HuH-7 (cell line): ENCODE measurements around the gene SMKR1.
"Not testable (repeated sequence)": the region's sequence is repeated elsewhere in the genome, so short reads cannot be mapped to it uniquely, and the experiment has no call there.

ENCODE experiments used
- DNase-seq: peaks from one replicate; pipeline ENCODE4 v3.0.0; 2011; ENCODE audit warnings: low spot score

SMKR1 gene

DNA sequence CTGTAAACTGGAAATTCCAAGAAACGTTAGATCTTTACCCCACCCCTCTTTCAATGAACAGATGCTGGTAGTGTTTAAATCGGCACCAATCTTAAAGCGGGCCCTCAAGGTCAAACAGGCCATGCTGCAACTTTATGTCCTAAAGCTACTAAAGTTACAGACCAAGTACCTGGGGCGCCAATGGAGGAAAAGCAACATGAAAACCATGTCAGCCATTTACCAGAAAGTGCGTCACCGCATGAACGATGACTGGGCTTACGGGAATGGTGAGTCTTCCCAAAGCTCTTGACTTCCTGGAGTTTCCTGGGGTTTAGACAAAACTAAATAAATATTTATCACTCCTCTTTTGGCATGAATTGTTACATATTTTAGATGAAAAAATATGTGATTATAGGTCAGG, 19.6 kb upstream of the SMKR1 start:
- no peak for DNase-seq

DNA sequence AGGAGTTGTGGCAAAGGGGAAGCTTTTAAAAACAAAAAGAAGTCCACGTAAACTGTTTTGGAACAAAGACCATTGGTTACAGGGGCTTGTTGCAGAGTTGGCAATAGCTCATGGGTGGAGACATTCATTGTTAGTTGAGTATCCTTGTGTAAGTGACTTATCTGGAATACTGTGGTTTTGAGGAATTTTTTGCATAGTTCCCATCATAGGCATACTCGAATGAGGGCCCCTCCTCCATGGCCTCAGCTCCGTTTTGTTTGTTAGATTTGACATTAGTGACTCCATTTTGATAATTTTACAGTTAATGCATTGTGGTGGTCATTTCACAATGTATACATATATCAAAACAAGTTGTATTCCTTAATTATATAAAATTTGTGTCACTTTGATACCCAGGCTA, 12.8 kb upstream of the SMKR1 start:
- DNase-seq = no peak

DNA sequence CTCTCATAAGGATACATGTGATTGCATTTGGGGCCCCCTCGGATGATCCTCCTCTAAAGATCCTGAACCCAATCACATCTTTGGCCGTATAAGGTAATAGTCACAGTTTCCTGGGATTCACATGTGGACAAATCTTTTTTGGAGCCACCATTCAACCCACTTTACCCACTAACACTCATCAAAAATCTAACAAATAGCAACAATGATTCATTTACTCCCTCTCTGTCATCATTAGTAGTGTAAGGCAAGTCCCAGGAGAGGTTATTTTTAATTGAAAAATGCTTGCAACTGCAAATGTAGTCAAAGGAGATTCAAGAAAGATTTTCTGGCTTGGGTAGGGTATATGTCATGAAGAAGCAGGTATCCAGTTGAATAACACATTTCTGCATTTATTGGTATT, 9.9 kb upstream of the SMKR1 start:
- DNase-seq = no peak

DNA sequence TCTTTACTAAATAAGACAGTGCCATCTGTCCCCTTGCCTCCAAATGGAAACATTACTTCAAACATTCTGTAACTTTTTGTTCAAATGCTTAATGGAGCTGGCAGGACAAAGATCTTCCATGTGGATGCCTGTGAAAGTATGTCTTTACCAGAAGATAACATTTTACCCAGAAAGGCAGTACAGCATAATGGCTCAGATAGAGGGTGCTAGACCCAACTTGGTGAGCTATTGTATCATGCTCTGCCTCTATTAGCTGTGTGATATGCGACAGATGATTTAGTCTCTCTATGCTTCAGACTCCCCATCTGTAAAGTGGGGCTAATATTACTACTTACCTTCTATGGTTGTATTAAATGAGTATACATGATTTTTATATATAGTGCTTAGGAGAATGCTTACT, 8.8 kb upstream of the SMKR1 start:
- no peak for DNase-seq

DNA sequence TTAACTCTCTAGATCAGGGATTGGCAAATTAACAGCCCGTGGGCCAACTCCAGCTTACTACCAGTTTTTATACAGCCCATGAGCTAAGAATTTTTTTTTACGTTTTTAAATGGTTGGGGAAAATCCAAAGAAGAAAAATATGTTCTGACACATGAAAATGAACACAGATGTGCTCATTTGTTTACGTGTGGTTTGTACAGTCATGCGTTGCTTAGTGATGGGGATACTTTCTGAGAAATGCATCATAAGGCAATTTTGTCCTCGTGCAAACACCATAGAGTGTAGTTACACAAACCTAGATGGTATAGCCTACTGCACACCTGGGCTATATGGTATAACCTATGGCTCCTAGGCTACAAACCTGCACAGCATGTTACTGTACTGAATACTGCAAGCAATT, 8.3 kb upstream of the SMKR1 start:
- no peak for DNase-seq

DNA sequence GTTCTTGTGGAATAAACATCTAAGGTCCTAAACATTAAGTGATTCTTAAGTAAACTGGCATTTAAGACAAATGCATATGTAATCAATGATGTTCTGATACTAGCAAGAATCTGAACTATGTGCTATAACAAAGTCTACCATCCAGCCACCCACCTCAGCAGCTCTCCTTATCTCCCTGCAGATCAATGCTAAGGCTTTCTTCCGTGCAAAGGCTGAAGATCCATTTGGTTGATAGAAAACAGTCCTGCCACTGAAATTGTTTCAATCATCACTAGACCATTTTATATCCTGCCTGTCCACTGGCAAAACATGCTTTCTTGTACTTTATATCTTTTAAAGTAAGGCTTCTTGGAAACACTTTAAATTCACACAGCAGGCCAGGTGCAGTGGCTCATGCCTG, 6.3 kb upstream of the SMKR1 start:
- DNase-seq = no peak

DNA sequence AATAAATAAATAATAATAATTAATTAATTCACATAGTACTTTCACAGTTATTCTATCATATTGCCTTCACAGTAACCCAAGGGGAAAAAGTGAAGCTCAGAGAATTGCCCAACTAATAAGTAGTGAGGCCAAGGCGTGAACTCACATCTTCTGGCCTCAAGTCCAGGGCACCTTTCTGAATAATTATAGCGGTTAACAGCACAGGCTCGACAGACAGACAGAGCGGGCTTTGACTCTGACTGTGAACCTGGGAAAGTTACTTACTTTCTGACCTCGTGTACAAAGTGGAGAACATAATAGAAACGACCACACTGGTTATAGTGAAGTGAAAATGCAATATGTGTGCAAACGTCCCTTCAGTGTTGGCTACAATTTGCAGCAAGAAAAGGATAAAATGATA, 5.7 kb upstream of the SMKR1 start:
- no peak for DNase-seq

DNA sequence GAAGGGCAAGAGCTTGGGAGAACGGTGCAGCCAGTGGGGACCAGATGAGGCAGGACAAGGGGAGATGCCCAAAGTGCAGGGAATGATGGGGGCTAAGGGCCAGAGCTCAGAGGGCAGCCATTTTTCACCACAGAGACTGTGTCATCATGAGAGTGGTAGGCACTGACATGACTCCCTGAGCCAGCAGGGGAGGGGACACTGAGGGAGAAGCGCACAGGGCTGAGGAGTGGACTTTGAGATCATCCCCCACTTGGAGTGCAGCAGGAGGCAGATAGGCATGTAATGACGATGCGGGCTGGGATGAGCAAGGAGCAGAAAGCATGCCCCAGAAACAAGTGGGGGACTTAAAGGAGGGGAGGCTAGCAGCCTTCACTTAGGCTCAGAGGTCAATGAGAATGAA, 5.2 kb upstream of the SMKR1 start:
- DNase-seq = no peak

DNA sequence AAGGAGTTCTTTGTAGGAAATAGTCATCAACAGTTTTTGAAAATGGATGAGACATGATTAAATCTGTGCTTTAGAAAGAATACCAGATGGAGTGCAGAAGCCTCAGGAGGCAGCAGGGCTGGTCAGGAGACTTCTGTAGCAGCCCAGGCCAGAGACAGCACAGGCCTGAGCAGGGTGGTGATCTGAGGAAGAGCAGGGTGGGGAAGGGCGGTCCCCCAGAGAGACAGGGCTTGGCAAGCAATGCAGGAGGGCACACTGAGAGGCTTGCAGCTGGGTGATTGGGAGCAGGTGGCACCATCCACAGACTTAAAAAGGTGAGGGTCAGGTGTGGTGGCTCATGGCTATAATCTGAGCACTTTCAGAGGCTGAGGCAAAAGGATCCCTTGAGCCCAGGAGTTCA, 4.3 kb upstream of the SMKR1 start:
- DNase-seq = no peak

DNA sequence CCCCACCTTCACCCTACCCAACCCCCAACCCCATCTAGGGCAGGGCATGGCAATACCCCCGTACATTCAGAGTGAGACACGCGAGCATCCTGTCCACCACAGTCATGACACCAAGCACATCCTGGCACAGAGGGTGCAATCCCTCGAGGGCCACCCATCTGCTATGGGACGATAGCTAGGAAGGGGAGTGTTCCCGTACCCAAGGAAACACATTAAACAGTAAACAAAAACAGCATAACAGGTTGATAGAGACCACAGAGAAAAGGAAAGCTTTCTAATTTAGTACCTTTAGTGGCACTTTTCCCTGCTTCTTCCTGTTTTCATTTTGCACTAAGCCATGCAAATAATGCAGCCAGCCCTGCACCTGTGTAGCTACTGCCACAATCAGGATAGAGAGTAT, 2.3 kb upstream of the SMKR1 start:
- DNase-seq = no peak

DNA sequence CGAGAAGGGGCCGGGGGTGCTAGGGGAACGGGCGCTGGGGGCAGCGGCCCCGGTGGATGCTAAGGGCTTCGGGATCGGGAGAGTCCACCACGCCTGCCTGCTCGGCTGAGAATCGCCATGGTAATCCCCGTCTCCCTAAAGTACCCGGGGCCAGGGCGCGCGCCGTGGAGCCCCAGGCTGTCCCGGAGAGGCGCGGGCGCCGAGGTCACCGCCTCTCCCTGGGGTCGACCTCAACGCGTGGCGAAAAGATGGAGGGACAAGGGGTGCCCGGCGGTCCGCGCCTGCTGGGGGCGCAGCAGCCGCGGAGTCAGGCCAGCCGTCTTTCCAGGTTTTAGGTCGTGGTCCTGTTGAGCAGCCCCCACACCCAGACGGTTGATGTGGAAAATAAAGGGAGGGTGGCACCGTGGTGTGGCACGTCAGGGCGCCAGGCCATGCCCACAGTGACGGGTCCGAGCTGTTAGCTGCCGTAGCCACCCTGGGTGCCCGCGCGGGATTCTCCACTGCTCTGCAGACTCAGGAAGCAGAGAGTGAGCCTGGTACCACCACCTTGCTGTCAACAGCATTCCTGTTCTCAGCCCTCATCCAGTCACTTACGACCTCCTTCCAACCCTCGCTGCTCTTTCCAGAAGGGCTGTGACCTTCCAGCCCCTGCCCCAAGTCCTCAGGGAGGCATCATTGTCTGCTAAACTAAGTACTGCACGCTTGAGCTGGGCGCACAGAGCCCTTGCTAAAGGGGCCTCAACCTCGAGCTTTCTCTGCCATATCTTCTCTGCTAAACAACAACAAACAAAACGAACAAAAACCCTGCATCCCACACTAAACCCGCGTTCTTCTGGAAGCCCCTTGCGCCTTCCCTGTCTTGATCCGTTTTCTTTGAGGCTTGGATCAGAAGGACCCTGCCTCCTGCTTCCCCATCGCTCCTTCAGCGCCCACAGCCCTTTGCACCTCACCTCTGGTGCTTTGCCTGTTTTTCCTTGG, 666 bp downstream of the SMKR1 start:
- DNase-seq = peak; percentile 31

DNA sequence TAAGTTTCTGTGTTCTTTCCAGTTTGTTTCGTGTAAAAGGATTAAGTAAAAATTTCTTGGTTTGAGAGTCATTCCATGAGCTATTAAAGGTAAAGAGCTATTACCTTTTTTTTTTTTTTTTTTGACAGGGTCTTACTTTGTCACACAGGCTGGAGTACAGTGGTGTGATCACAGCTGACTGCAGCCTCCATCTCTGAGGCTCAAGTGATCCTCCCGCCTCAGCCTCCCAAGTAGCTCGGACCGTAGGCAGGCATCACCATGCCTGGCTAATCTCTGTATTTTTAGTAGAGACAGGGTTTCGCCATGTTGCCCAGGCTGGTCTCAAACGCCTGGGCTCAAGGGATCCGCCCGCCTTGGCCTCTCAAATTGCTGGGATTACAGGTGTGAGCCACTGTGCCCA, 1.4 kb downstream of the SMKR1 start:
- DNase-seq = no peak

DNA sequence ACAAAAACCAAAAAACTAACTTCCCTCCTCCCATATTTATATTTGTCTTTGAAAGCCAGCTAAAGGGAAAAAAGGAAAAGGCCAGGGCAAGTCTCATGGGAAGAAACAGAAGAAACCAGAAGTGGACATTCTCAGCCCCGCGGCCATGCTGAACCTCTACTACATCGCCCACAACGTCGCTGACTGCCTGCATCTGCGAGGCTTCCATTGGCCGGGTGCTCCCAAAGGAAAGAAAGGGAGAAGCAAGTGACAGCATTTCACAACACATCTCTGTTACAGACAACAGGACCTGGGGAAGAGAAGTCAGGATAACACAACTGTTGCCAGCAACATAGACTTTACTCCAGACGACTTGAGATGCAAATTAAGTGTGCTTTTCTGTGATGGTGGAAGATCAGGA, 9.9 kb downstream of the SMKR1 start:
- no peak for DNase-seq

DNA sequence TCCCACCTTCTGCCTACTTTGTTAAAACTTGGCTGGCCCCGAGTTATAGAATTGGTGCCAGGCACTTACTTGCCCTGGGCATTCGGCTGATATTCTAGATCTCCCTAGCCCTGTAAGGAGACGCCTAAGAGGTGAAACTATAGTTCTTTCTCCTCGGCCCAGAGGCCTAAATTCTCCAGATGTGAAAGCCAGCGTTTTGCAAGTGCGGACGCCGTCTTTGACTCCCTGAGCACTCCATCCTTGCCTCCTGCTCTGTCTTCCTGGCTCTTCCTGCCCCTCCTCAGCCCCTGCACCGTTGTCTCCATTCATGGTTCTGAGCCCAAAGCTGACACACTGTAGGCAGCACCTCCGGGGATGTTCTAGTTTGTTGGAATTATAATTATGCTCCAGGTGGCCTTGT, 11.2 kb downstream of the SMKR1 start:
- no peak for DNase-seq

DNA sequence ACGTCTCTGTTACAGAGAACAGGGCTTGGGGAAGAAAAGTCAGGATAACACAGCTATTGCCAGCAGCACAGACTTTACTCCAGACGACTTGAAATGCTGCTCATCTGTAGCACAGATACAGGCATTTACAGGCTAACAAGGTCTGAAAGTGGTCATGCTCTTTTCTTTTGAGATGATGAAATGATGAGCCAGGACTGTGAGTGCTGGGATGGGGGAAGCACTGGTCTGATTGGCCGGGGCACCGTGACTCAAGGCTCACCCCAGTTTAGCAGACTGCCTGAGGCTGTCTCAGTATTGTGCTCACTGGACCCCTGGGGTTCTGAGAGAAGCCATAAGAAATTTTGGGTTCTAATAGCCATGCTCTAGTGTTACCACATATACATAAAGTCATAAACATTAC, 12.4 kb downstream of the SMKR1 start:
- no peak for DNase-seq

DNA sequence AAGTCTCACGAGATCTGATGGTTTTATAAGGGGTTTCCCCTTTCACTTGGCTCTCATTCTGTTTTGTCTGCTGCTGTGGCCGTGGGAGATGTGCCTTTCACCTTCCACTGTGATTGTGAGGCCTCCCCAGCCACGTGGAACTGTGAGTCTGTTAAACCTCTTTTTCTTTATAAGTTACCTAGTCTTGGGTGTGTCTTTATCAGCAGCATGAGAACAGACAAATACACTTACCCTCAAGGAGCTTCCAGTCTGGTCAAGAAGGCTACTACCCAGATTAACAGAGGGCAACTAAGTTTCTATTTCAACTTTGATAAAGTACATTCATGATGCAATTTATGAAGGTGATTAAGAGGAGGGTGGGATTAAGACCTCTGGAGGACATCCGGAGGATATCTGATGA, 13.1 kb downstream of the SMKR1 start:
- DNase-seq = no peak

DNA sequence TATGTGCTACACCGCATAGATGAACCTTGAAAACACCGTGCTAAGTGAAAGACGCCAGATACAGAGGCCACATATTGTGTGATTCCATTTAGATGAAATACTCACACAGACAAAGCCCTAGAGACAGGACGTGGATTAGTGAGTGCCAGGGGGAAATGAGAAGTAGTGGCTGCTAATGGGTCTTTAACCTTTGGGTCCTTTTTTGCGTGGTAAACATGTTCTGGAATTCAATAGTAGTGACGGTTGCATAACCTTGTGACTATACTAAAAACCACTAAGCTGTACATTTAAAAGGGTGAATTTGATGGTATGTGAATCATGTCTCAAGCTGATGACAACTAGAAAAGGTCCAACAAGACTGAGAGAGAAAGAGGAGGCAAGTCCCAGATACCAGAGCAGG, 15.6 kb downstream of the SMKR1 start:
- DNase-seq = no peak

DNA sequence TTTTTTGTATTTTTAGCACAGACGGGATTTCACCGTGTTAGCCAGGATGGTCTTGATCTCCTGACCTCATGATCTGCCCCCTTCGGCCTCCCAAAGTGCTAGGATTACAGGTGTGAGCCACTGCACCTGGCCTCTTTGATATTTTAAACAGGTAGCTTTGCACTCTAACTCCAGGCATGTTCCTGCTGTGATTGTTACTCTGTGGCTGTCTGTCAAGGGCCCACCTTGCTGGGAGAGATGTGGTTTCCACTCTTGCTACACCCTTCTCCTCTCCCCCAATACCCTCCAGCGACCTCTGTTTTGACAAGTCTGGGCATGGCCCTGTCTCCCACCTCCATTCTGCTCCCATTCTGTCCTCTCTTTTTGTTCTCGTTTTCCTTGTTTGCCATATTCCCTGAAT, 17.1 kb downstream of the SMKR1 start:
- DNase-seq = no peak

DNA sequence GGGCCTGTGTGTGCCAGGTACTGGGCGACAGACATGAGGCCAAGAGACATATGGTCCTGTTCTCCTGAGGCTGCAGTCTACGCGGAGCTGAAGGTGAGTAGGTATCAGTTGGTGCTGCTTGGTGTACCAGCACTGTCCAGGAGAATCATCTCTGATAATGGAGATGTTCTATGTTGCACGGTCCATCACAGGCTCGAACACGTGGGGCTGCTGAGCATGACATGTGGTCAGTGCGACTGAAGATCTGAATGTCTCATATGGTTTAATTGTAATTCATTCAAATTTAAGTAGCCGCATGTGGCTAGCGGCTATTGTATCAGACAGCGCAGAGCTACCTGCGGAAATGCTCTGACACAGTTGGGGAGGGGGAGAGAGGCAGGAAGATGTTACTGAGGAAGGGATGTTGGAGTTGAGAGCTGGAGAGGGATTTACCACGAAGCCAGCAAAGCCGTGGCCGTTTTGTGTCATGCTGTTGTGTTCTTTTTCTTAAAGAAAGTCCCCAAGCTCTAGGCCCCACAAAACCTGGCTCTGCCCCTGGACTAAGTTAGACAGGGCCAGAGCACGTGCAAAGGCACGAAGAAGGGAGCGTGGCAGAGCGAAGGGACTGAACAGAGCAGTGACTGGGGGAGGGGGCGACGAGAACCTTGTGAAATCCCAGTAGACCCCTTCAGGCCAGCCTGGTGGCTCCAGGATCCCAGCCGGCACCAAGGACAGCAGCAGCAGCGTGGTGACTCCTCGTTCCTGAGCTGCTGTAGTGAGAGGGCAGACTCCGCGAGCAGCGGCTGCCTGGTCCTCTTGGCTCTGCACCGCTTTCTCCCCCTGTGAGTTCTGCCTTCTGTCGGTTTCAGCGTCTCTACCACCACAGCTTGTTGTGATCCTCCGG, 20.0 kb downstream of the SMKR1 start:
- peak; percentile 61 for DNase-seq

DNA sequence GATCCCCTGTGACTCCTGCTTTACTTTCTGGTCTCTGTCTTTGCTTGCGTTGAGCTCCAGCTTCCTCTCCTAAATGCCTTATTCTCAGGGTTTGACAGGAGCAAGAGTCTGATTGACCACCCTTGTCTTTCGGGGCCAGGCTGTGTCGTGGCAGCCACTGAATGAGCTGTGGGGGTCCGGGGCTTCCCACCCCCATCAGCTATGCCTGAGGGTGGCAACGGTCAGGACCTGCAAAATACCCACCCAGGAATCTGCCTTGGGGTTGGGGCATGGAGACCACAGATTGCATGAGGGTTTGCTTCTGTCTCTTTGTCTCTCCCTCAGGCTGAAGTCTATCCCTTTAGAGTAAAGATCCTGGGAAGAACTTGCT, 20.6 kb downstream of the SMKR1 start:
- DNase-seq = no peak

DNA sequence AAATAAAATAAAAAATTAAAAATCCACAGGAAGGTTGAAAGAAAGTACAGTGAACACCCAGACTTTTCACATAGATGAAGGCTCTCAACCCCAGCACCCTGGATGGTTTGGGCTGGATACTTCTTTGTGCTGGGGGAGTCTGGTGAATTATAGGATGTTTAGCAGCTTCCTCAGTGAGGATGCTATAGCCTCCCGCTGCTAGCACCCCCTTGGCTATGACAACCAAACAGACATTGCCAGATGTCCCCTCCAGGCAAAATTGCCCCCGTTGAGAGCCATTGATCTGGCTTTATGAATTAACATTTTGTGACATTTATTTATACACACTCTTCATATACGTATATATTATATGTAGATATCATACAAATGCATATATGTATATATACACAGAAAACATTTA, 21.6 kb downstream of the SMKR1 start:
- DNase-seq = no peak

DNA sequence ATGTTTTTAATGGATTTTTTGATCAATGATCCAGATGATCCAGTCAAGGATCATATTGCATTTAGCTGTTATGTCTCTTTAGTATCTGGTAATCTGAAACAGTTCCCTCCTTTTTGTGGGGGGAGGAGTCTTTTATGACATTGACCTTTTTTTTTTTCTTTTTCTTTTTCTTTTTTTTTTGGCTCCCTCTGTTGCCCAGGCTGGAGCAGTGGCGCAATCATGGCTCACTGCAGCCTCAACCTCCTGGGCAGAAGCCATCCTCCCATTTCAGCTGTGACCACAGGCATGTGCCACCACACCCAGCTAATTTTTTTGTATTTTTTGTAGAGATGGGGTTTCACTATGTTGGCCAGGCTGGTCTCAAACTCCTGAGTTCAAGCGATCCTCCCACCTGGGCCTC, 22.1 kb downstream of the SMKR1 start:
- not testable (repeated sequence) for DNase-seq

DNA sequence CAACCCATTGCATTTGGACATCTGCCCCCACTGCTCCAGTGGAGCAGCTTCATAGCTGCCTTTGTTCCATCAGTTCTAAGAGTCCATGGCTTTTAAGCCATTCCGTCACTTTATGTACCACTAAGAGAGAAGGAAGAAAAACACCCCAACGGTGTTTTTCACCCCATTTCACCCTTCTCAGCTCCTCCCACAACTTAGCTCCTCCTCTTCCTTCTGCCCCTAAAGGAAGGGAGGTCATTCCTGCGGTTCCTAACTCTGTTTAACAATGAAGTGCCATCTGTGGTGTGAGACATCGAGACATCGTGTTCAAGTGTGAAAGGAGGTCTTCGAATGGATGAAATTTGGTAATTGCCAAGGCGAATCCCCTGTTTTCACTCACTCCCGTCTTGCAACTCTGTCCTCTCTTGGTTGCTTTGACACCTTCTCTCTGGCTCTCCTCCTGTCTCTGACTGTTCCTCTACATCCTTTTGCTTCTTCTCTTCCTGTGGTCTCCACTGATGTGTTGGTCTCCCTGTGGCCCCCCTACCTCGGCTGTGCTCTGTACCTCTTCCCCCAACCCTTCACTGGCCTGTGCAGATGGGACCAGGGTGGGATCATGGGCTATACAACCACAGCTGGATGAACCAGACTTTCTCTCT, 23.0 kb downstream of the SMKR1 start:
- DNase-seq = no peak
